HepG2 (cell line): Measurements from ENCODE around the gene CALCR. TPM values are rescaled to one million over a fixed set of nuclear protein-coding genes. Genes with fewer than 3 reads are reported as not detected.

Experiments used
- ATAC-seq: fragments of 200-7000 bp; cut with Tn5 transposase; 3 replicates; pipeline ENCODE4 v1.9.1; 2020; ENCODE audit warnings: mild to moderate bottlenecking, moderate library complexity
- BruUV-seq: library from RNA; stranded (reverse); fragments of 400-500 nt; replicated peaks from 2 replicates; lab custom pipeline; 2021; lab: Mats Ljungman, UMichigan
- CTCF ChIA-PET: fragments of 300-600 bp; formaldehyde crosslinking; extraction: SDS; loops from one replicate; lab custom pipeline; 2021; ENCODE audit warnings: low total read pairs, inconsistent platforms, low intra/inter-chr PET ratio; lab: Yijun Ruan, JAX
- POLR2A ChIA-PET: fragments of 350-600 bp; sonication (Branson Sonifier 250); formaldehyde crosslinking; loops from one replicate; lab custom pipeline; 2020; ENCODE audit warnings: antibody characterized with exemption, inconsistent platforms; lab: Yijun Ruan, JAX
- DNase-seq: peaks from one replicate; pipeline ENCODE4 v3.0.0-alpha.2; 2015; ENCODE audit warnings: low spot score
- FAIRE-seq: peaks from 3 replicates; lab custom pipeline; 2011; peaks lifted over from hg19 to GRCh38; lab: Jason Lieb, UNC
- H2AFZ ChIP-seq: one replicate; pipeline ENCODE4 v1.6.1; 2011; ENCODE audit warnings: low read length, inconsistent platforms
- H3K27ac ChIP-seq: fragments of 300-600 bp; 3 replicates; pipeline ENCODE4 v1.8.0; 2011; ENCODE audit warnings: mixed run types, mild to moderate bottlenecking, mixed read lengths, low read length, inconsistent platforms; ENCODE audit not compliant: insufficient read depth; ENCODE audit errors: extremely low read length
- H3K27me3 ChIP-seq, 2 experiments: fragments of 200-600 bp in 1 of 2; 2 replicates in 1 of 2; 3 replicates in 1 of 2; pipeline versions ENCODE4 v1.6.0 to v1.8.0; 2011; ENCODE audit warnings: low read length in 2 of 2, mild to moderate bottlenecking in 2 of 2, moderate library complexity in 2 of 2, inconsistent platforms in 1 of 2; ENCODE audit not compliant: insufficient read depth in 2 of 2, control insufficient read depth in 1 of 2
- H3K36me3 ChIP-seq, 2 experiments: fragments of 200-600 bp in 1 of 2; replicated peaks in 1 of 2; 2 replicates in 1 of 2; 3 replicates in 1 of 2; pipeline versions ENCODE4 v1.5.1 to v1.8.0; 2011; ENCODE audit warnings: low read length in 2 of 2, inconsistent platforms in 1 of 2; ENCODE audit not compliant: insufficient read depth in 2 of 2, control insufficient read depth in 1 of 2
- H3K4me1 ChIP-seq: 2 replicates; pipeline ENCODE4 v1.5.1; 2012; ENCODE audit warnings: low read length, inconsistent platforms; ENCODE audit not compliant: insufficient read depth
- H3K4me2 ChIP-seq: 2 replicates; pipeline ENCODE4 v1.6.0; 2011; ENCODE audit warnings: low read depth, low read length, inconsistent platforms
- H3K4me3 ChIP-seq, 3 experiments: fragments of 200-600 bp in 1 of 3; sonication (generic), shearing (Covaris generic) in 1 of 3; replicated peaks in 1 of 3; 2 replicates each; pipeline ENCODE4 v1.5.1; 2011 to 2016; ENCODE audit warnings: low read length in 3 of 3, inconsistent platforms in 2 of 3, low read depth in 2 of 3, mild to moderate bottlenecking in 2 of 3, control low read depth in 1 of 3, mixed read lengths in 1 of 3; ENCODE audit not compliant: insufficient read depth in 1 of 3
- H3K79me2 ChIP-seq: one replicate; pipeline ENCODE4 v1.6.1; 2011; ENCODE audit warnings: low read length, inconsistent platforms; ENCODE audit not compliant: insufficient read depth
- H3K9ac ChIP-seq: 2 replicates; pipeline ENCODE4 v1.6.0; 2011; ENCODE audit warnings: mild to moderate bottlenecking, low read depth, low read length, inconsistent platforms; ENCODE audit not compliant: insufficient read depth
- H3K9me3 ChIP-seq: 2 replicates; pipeline ENCODE4 v1.5.1; 2012; ENCODE audit warnings: mild to moderate bottlenecking, low read length
- H4K20me1 ChIP-seq: 2 replicates; pipeline ENCODE4 v1.6.0; 2011; ENCODE audit warnings: inconsistent platforms, mild to moderate bottlenecking, low read length, moderate library complexity; ENCODE audit not compliant: insufficient read depth
- CHCHD3 ChIP-seq: sonication (generic); formaldehyde crosslinking; IDR thresholded peaks from 2 replicates; pipeline ENCODE4 v1.8.0; 2022; ENCODE audit warnings: mild to moderate bottlenecking, missing genetic modification reagents, moderate library complexity
- CTCF ChIP-seq: sonication (generic); formaldehyde crosslinking; IDR thresholded peaks from 2 replicates; pipeline ENCODE4 v1.5.0; 2020; ENCODE audit warnings: mild to moderate bottlenecking, missing genetic modification reagents, moderate library complexity
- EHMT2 ChIP-seq: fragments of 200-600 bp; sonication (generic); IDR thresholded peaks from 2 replicates; pipeline ENCODE4 v1.7.0; 2017; ENCODE audit warnings: antibody characterized with exemption, low read depth, low read length, borderline replicate concordance
- ISX ChIP-seq: sonication (generic); formaldehyde crosslinking; conservative IDR thresholded peaks from 2 replicates; pipeline ENCODE4 v1.5.0; 2020; ENCODE audit warnings: missing genetic modification reagents
- KDM1A ChIP-seq: IDR thresholded peaks from 2 replicates; pipeline ENCODE4 v1.6.1; 2016; ENCODE audit warnings: missing compliant biosample characterization
- KIAA2018 ChIP-seq: sonication (generic); formaldehyde crosslinking; IDR thresholded peaks from 2 replicates; pipeline ENCODE4 v1.5.0; 2020; ENCODE audit warnings: mild to moderate bottlenecking, missing genetic modification reagents, borderline replicate concordance
- MIER2 ChIP-seq: IDR thresholded peaks from 2 replicates; pipeline ENCODE4 v1.6.1; 2016; ENCODE audit warnings: missing biosample characterization, missing genetic modification reagents
- MNT ChIP-seq: fragments of 450-650 bp; IDR thresholded peaks from 2 replicates; pipeline ENCODE4 v1.6.1; 2016
- MYC ChIP-seq: sonication (generic); formaldehyde crosslinking; IDR thresholded peaks from 2 replicates; pipeline ENCODE4 v1.9.0; 2021; ENCODE audit warnings: missing genetic modification reagents, borderline replicate concordance
- NFIC ChIP-seq: IDR thresholded peaks from 2 replicates; pipeline ENCODE4 v1.6.1; 2012; ENCODE audit warnings: mild to moderate bottlenecking, low read length, inconsistent platforms
- RFX5 ChIP-seq: IDR thresholded peaks from 2 replicates; pipeline ENCODE4 v1.6.1; 2011; ENCODE audit warnings: low read depth, low read length, improper control_type of control experiment
- WGBS: methylation state at CpG from one replicate; pipeline ENCODE4 v1.1.6; 2017; ENCODE audit warnings: low lambda C conversion rate; 5-methylcytosine and 5-hydroxymethylcytosine counted together
- in situ Hi-C: cut with HindIII; loops from 2 replicates; pipeline ENCODE4 v1.10.0; 2017; ENCODE audit warnings: low pct_unique_long_range_greater_than_20kb; ENCODE audit not compliant: extremely low pct_ligation_motif_present
- intact Hi-C: fragments of 100-400 bp; cut with micrococcal nuclease; formaldehyde crosslinking; loops from one replicate; pipeline ENCODE4 v1.10.0; 2022; ENCODE audit not compliant: unreplicated experiment
- polyA plus RNA-seq, 8 experiments: library from polyadenylated mRNA; depleted of rRNA in 3 of 8; stranded (reverse) in 7 of 8; unstranded in 1 of 8; fragments of >200 nt; fragmentation: Illumina TruSeq in 4 of 8; extraction: Trizol in 4 of 8; gene quantifications; 2 replicates each; pipeline versions ENCODE4 v1.2.1 to v1.2.3, GENCODE V29; 2011 to 2016; ENCODE audit warnings: low read depth in 4 of 8, missing spikeins in 1 of 8, mixed read lengths in 1 of 8; ENCODE audit not compliant: insufficient read depth in 1 of 8
- total RNA-seq, 5 experiments: library from RNA; depleted of rRNA; stranded (reverse); fragments of >200 nt; fragmentation: Illumina TruSeq; extraction: Trizol; gene quantifications; 2 replicates each; pipeline ENCODE4 v1.2.3, GENCODE V29; 2016; ENCODE audit warnings: low read depth in 1 of 5
- TF ChIP-seq, protein P1 (sequence below): sonication (generic); formaldehyde crosslinking; IDR thresholded peaks from 2 replicates; pipeline ENCODE4 v1.8.0; 2022; ENCODE audit warnings: mild to moderate bottlenecking, missing genetic modification reagents

CALCR gene
- total and polyA plus RNA-seq, 2 of the 13 experiments (the other 11 are each of a cell fraction or from before 2014, with no cell fraction given), result not detected

DNA sequence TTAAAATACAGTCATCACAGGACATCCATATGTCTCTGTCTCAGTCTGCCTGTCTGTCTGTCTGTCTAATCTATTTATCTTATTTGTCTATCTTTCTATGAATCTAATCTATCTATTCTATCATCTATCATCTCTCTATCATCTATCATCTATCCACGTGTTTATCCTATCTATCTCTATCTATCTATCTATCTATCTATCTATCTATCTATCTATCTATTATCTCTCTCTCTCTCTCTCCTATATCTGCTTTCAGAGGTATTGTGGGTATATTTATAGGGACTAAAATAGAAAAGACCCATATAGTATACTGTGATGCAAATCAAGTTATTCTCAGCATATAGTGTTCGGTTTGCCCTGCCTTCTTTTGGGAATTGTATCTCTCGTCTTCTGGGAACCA, 174.9 kb downstream of the CALCR start:
- Histone ChIP-seq H3K9me3 (no peaks in the 10 kb centered on the region), H3K4me1 (no peaks in the 10 kb centered on the region), H4K20me1 (no peaks in the 10 kb centered on the region), H3K36me3 (no peaks in the 10 kb centered on the region), H3K79me2 (no peaks in the 10 kb centered on the region), H3K4me3 (no peak overlapping the region), H3K27me3 (no peaks in the 10 kb centered on the region), H2AFZ (no peak overlapping the region), H3K9ac (no peak overlapping the region), H3K4me2 (no peak overlapping the region), H3K27ac (no peak overlapping the region)
- WGBS, result 4% methylated on average over 3 of the region's 3 CpGs
- TF ChIP-seq MIER2 (CRISPR knock-in tag) (no peak), CTCF (CRISPR knock-in tag) (no peak), CHCHD3 (no peak), ISX (CRISPR knock-in tag) (no peak), RFX5 (no peak), MYC (CRISPR knock-in tag) (no peak), EHMT2 (no peak), MNT (no peak), KDM1A (CRISPR knock-in tag) (no peak), NFIC (no peak), KIAA2018 (no peak)
- TF ChIP-seq, protein P1, sequence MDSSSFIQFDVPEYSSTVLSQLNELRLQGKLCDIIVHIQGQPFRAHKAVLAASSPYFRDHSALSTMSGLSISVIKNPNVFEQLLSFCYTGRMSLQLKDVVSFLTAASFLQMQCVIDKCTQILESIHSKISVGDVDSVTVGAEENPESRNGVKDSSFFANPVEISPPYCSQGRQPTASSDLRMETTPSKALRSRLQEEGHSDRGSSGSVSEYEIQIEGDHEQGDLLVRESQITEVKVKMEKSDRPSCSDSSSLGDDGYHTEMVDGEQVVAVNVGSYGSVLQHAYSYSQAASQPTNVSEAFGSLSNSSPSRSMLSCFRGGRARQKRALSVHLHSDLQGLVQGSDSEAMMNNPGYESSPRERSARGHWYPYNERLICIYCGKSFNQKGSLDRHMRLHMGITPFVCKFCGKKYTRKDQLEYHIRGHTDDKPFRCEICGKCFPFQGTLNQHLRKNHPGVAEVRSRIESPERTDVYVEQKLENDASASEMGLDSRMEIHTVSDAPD (CRISPR knock-in tag), result no peak
- no TSS peak for BruUV-seq
- FAIRE-seq (no peak), ATAC-seq (no peak), DNase-seq (no peak)
- intact Hi-C loops (no loop called here), in situ Hi-C loops (no loop called here)
- CTCF ChIA-PET, result no interaction called here
- POLR2A ChIA-PET, result no interaction called here
